ENCODE results near the gene IRAG1.

DNA sequence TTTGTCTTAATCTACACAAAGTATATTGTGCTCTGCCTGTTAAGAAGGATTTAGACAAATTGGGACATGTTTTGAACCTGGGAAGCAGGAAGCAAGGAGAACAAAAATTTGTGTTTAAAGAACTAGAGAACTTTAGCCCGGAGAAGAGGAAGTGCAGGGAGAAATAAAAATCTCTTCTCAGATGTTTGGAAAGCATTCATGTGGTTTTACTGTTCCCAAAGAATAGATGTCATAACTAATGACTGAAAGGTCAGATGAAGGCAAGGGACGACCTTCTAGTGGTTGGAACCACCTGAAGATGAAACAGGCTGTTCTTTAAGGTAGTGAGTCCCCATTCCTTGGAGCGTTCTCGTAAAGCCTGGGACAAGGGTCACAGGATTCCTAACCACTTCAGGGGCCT, 38.3 kb downstream of the IRAG1 start:
- TF ChIP-seq, protein P1, sequence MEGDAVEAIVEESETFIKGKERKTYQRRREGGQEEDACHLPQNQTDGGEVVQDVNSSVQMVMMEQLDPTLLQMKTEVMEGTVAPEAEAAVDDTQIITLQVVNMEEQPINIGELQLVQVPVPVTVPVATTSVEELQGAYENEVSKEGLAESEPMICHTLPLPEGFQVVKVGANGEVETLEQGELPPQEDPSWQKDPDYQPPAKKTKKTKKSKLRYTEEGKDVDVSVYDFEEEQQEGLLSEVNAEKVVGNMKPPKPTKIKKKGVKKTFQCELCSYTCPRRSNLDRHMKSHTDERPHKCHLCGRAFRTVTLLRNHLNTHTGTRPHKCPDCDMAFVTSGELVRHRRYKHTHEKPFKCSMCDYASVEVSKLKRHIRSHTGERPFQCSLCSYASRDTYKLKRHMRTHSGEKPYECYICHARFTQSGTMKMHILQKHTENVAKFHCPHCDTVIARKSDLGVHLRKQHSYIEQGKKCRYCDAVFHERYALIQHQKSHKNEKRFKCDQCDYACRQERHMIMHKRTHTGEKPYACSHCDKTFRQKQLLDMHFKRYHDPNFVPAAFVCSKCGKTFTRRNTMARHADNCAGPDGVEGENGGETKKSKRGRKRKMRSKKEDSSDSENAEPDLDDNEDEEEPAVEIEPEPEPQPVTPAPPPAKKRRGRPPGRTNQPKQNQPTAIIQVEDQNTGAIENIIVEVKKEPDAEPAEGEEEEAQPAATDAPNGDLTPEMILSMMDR (conservative IDR thresholded peaks at IDR 0.05; ENCODE audit: low read depth in 2 of 2), result no peak
- TF ChIP-seq, protein P2, sequence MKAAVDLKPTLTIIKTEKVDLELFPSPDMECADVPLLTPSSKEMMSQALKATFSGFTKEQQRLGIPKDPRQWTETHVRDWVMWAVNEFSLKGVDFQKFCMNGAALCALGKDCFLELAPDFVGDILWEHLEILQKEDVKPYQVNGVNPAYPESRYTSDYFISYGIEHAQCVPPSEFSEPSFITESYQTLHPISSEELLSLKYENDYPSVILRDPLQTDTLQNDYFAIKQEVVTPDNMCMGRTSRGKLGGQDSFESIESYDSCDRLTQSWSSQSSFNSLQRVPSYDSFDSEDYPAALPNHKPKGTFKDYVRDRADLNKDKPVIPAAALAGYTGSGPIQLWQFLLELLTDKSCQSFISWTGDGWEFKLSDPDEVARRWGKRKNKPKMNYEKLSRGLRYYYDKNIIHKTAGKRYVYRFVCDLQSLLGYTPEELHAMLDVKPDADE (IDR thresholded peaks at IDR 0.05), result no peak
- TF ChIP-seq EZH2 (IDR thresholded peaks at IDR 0.05; ENCODE audit: low read depth, unreplicated experiment) (no peak), EZH2phosphoT487 (IDR thresholded peaks at IDR 0.05; ENCODE audit: unreplicated experiment) (no peak)
